NCI-H460 (cell line): Measurements from ENCODE around the gene TSHZ2. TPM values are rescaled to one million over a fixed set of nuclear protein-coding genes. Genes with fewer than 3 reads are reported as not detected.

Source experiments
- DNase-seq: peaks from one replicate; pipeline ENCODE4 v3.0.0-alpha.2; 2016; ENCODE audit warnings: low read depth; ENCODE audit errors: extremely low read depth
- total RNA-seq: library from RNA; depleted of rRNA; stranded (reverse); fragments of >200 nt; shearing (Covaris generic); gene quantifications from 2 replicates; pipeline ENCODE4 v1.2.3, GENCODE V29; 2014

The TSHZ2 gene
- total RNA-seq, 1 experiment from 2014 or later: not detected

DNA sequence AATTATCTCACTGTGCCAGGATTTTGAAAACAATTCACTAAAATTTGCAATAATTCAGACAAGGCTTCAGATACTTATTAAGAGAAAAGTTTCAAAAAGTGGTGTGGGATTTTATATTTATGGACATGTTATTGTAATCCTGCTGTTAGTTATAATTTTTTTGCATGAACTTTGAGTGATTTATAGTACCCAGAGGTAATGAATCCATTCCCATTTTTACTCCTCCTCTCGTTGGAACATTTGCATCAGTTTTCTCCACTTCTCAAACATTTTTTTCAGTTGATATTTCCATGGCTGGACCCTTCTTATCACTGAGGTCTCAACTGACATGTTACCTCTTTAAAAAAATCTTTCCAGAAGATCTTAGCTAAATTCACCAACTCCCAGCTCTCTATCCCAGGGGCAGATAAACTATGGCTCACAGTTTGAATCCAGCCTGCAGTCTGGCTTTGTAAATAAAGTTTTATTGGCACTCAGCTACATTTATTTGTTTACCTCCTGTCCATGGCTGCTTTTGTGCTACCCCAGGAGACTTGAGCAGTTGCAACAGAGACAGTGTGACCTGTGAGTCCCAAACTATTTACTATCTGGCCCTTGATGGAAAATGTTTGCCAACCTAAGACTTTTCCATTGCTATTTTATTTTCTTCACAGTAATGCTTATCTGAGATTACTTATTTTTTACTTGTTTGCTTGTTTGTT lies 83.4 kb downstream of the TSHZ2 start:
- no peak for DNase-seq

DNA sequence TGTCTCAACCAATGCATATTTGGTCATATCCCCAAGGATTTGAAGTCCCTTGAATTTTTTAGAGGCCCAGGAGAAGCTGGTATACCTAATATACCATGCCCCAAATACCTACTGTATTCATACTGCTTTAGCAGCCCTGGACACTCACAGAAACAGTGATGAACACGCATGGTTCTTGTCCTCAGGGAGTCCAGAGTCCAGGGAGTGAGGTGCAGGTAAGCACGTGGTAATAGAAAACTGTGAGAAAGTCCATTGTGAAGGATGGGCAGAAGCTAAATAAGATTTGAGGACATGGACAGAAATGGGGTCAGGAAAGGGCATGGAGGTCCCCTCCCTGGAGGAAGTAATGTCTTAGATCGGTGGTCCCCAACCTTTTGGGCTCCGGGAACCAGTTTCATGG lies 85.4 kb downstream of the TSHZ2 start:
- DNase-seq: no peak

DNA sequence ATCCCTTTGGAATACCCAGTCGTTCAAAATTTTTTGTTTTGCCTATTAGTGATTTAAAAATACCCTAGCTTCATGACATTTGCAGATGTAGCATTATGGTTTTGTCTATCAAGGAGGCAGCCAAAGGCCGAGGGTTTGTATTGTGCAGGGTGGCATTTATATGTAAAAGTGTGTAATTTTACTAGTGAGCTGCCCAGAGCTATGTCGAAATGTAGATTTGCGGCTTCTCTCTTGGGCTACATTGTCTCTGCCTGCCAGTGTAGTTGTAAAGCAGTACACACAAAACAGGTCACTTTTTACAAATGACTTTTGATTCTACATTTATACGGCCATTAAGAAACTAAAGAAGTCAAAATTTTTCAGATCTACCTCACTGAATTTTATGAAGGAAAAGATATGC lies 87.7 kb downstream of the TSHZ2 start:
- no peak for DNase-seq

DNA sequence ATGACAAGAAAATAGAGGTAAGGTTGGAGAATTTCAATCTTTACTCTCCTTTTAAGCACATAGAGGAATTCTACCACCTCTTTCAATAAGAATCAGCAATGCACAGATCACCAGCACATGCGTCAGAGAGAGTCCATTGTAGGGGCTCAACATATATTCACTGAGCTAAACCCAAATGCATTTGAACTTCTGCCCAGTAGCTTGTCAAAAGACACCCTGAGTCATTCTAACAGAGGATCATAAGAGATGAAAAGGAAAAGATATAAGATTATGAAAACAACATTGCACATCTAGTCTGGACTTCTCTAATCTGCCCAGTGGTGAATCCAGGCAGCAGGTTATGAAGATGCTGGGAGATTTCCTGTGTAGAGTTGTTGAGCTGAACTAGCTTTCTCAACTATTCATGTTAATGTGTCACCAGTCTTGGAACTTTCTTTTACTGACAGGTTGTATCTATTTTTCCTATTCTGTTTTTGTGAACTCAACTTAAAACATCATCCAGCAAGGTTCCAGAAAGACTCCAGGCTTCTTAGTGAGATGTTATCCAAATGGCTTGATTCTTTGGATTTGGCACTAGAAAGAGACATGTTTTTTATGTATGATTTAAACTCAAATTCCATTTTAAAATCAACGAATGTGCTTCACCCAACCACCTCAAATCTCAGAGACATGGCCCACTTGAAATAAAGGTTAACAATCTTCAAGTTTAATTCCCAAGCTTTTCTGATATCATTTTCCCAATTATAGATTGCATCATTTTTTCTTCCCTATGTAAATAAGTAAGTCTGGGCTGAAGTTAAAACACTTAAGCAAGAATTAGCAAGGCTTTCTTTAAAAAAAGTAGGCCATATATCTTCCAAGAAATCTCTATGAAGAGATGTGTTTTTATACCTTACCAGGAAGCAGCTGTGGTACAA lies 89.3 kb downstream of the TSHZ2 start:
- no peak for DNase-seq

- DNase-seq: no peak
Observed at GRCh38 chr20:53064935-53065334, 92.8 kb downstream of the TSHZ2 start.

GRCh38 chr20:53068241-53068640 lies 96.1 kb downstream of the TSHZ2 start:
- no peak for DNase-seq

DNA sequence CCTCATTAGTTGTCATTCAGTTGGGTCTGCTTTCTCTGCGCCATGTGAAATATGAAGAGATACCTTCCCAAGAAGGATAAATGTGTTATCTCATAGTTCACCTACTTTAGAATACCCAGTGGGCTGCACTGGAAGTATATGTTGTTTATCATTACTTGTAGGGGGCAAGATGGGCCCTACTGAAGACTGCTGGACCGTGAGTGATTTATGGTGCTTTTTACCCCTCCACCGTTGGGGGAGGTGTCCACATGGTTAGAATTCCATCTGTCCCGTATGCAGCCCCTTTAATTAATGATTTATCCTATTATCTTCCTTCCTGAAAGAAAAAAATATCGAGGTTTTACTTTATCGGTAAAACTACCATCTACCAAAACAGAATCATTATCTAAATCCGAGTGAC lies 97.0 kb downstream of the TSHZ2 start:
- no peak for DNase-seq

DNA sequence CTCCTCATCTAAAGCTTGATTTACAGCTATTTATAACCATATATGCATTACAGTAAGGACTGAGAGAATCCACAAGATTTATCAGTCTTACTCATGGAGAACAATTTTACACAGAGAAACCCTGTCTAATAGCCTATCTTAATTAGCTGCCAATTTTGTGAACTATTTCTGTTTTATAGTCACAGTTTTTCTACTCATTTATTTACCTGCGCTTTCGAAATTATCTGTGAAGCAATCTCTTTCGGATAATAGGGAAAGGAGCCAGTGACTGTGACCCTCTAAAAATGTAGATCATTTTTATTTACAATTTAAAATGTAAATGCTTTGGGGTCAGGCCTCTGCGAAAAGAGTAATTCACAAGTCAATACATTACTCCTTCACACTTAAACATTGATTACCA lies 98.1 kb downstream of the TSHZ2 start:
- no peak for DNase-seq

DNA sequence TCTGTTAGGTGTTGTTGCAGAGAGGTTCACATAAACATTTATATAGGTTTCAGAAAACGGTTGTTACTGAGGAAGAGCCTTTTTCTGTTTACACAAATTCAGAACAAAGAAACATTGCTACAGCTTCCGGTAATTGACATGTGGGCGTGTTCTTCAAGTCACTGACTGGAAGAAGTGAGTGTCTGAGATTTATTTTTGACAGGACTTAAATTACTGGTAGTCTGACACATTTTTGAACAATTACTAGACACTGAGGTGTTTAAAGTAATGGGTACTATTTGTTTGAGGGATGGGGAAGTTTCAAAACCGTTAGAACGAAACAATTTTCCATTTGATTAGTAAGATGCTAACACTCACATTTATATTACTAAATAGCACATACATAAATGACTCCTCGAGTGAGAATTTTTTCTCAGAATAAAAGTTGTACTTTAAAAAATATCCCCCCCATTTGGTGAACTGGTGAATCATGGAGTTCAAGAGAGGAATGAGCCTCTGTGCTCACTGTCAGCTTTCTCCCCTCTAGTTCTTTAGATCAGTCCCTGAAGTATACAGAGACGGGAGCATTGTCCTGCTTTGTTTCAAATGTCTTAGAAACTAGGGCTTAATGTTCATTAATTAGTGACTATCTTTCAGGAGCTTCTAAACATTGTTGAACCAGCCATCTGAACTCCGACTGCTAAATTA lies 98.7 kb downstream of the TSHZ2 start:
- DNase-seq: no peak

GRCh38 chr20:53071833-53072232 lies 99.7 kb downstream of the TSHZ2 start:
- no peak for DNase-seq

GRCh38 chr20:53072923-53073579 lies 100.9 kb downstream of the TSHZ2 start:
- no peak for DNase-seq

DNA sequence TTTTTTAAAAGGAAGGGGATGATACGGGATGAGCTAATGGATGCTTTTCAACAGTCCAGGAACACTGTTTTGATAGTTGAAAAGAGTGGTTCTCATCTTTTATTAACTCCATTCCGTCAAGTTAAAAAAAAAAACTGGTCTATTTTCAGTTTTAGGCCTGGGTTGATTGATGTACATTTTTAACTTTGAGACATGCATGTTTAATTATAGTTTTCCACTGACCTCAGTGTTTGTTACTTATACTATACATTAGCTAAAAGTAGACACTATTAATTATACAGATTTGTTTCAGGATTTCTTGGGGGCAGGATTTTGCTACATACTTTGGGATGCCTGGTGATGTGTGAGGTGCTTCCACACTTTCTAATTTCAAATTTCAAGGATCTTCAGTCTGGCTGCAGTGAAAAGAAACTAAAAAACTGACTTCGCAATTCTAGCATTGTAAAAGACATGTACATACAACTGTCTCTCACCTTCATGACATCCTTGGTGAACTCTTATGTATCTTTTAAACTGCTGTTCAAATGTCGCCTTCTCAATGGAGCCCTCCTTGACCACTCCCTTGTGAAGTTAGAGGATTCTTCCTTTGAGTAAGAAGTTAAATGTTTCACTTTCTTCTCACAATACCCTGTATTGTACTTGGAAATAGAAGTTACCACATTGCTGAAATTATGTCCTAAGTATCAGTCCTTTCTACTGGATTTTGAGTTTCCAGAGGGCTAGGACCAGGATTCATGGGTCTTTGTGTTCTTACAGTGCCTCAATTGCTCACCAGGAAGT lies 101.7 kb downstream of the TSHZ2 start:
- no peak for DNase-seq

- DNase-seq: no peak
Observed at GRCh38 chr20:53074811-53075314, 102.7 kb downstream of the TSHZ2 start.

- DNase-seq: no peak
Observed at GRCh38 chr20:53076668-53077067, 104.5 kb downstream of the TSHZ2 start.

GRCh38 chr20:53077373-53078205 lies 105.4 kb downstream of the TSHZ2 start:
- DNase-seq: no peak

DNA sequence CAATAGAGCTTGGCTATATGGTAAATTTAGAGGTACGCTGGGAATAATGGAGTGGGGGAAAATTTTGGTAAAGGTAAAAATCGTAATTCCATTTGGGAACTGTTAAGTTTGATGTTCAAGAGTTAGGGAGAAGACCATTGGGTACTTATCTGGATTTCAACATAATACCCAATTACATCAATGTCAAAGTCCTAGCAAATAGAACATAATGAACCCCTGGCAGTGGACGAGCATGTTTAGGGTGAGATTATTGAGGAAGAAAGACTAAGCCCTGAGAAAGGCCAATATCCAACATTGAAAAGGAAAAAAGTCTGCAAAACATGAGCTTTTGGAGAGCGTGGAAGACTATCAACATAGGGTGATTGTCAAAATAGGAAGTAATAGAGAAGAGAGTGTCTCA lies 106.6 kb downstream of the TSHZ2 start:
- no peak for DNase-seq

DNA sequence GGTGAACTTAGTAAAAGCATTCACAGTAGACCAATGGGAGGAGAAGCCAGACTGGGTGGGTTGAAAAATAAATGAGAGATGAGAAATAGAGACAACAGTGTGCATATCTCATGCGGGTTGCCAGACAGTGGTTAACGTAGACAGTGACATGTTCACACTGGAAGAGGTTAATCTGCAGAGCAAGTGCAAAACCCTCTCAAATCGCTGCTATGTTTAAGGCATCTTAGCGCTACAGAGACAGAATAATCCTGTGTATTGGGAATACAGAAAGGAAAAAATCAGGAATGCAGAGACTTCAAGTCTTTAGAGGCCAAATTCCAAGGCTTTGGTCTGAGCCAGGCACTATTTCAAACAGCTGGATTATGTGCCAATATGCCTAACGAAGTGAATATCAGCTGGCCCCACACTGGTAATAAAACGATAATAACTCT lies 107.1 kb downstream of the TSHZ2 start:
- DNase-seq: no peak

- no peak for DNase-seq
Observed at GRCh38 chr20:53079828-53080686, 107.9 kb downstream of the TSHZ2 start.
